GM21447 (cell line): ENCODE data around the gene ALK.

Experiments
- ATAC-seq: cut with Tn5 transposase; IDR thresholded peaks from one replicate; pipeline ENCODE4 v1.9.1; 2021; ENCODE audit not compliant: unreplicated experiment

Gene ALK

GRCh38 chr2:29343830-29344229 lies 577.6 kb downstream of the ALK start:
- no peak for ATAC-seq

- no peak for ATAC-seq
Measured at GRCh38 chr2:29336341-29337241, 584.8 kb downstream of the ALK start.

GRCh38 chr2:29335396-29335795 lies 586.0 kb downstream of the ALK start:
- ATAC-seq, result no peak

GRCh38 chr2:29334706-29335105 lies 586.7 kb downstream of the ALK start:
- ATAC-seq, result no peak

- no peak for ATAC-seq
Measured at GRCh38 chr2:29332540-29332939, 588.8 kb downstream of the ALK start.

DNA sequence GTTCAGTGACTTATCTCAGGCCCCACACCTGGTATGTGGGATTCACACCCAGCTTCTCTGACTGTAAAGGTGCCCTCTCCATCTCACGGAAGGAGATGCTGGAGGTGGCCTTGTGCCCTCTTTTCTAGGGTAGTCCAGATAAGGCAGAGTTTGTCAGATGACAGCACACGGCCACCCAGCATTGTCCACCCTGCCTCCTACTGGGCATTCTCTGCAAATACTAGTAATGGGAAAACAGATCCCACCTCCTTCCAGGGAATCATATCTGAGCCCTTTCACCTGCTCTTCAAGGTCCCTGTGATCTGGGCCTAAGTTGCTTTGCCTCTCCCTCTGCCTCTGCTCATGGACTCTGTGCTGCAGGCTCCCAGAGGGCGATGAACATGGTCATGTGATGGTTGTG lies 591.5 kb downstream of the ALK start:
- ATAC-seq, result no peak

DNA sequence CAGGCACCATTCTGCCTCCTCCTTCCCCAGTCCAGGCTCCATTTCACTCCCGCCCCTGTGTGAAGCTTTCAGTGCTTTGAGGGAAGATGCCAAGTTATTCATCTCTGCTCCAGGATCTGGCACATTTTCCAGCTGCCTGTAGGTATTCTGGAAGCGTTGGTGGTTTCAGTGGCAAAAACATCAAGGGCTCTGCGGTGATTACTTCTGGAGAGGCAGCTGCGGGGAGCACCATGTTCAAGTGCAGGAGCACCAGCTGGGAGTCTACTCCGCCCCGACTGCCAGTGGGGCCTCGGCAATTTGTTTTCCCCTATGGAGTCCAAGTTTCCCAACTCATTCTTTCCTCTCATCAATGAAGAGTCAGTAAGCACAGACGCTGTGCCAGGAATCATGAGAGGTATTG lies 594.5 kb downstream of the ALK start:
- no peak for ATAC-seq

GRCh38 chr2:29325544-29325943 lies 595.8 kb downstream of the ALK start:
- ATAC-seq, result no peak

GRCh38 chr2:29323961-29324360 lies 597.4 kb downstream of the ALK start:
- no peak for ATAC-seq

DNA sequence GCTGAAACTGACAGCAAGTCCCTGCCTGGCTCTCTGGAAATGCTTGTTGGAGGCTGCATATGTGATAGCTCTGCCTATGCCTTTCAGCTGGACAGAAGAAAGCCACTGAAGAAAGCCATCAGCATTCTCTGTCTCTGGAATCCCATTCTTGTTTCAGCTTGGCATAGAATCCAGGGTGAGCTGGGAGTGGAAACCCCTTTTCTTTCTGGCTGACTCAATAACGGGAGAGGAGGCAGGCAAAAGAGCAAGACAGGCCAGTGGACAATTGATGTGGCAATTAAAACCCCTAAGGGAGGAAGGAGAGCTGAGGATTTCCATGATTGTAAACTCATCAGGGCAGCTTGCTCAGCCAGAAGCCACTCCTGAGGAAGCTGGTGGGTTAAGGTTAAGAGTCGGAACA lies 598.1 kb downstream of the ALK start:
- ATAC-seq, result no peak

GRCh38 chr2:29322011-29322410 lies 599.4 kb downstream of the ALK start:
- ATAC-seq, result no peak

GRCh38 chr2:29317801-29318485 lies 603.4 kb downstream of the ALK start:
- ATAC-seq, result no peak

DNA sequence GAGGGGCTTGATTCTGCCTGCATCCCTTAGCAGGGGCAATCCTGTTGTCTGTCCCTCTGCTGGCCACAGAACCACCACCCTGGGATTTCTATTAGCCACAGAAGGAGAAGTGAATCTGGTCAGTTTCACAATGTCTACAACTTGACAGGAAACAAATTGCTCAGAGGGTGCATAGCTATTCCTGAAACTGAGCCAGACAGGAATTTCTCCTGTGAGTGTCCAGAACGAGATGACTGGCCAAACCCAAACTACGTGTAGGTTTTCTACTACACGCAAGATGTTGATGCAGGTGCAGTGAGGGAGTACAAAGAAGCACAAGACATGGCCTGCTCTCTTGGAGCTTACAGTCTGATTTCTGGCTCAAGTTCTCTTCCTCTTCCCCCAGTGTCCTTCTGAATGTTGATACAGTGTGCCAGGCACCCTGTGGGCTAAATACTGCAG lies 604.3 kb downstream of the ALK start:
- ATAC-seq, result peak; percentile 47

- ATAC-seq, result peak; percentile 74
Measured at GRCh38 chr2:29314816-29315571, 606.4 kb downstream of the ALK start.

GRCh38 chr2:29311458-29311857 lies 609.9 kb downstream of the ALK start:
- ATAC-seq, result no peak

- ATAC-seq, result no peak
Measured at GRCh38 chr2:29310650-29311348, 610.6 kb downstream of the ALK start.

DNA sequence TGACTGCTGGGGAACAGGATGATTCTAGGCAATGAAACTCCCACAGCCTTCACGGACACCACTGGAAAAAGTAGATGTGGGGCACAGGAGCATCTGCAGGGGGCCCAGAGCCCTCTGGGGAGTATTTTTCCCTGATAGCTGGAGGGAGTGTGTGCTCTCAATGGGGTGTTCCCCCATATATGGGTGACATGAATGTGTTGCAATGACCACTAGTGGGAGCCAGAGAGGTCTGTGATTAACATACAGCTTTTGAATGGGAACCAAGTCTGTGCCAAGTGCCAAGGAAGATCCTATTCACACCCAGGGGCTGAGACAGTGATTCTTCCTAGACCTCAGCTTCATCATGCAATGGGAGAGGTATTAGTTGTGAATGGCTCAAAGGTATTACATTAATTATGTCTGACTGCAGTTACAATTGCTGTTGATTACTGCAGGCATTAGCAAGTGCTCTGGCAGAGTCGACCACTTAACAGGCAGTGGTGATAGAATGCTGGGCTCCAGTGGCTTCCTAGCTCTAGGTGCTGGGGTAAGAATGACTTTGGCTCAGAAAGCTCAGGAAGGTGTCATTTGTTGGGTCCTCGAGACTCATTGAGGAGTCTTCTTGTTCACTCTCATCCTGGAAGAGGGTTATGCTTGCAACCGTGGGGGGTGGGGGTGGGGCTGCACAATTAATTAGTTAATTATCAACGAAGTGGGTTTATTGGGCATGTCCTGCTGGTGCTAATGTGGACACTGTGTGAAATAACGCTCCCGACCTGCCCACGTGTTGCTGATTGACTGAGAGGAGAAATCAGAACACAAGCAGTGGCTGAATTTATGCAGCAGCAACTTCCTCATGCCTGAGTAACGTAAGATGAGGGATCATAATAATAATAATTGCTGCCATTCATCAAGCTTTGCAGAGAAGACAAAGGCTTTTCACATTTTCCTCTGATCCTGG lies 612.0 kb downstream of the ALK start:
- peak; percentile 52 for ATAC-seq

- no peak for ATAC-seq
Measured at GRCh38 chr2:29308366-29308765, 613.0 kb downstream of the ALK start.

DNA sequence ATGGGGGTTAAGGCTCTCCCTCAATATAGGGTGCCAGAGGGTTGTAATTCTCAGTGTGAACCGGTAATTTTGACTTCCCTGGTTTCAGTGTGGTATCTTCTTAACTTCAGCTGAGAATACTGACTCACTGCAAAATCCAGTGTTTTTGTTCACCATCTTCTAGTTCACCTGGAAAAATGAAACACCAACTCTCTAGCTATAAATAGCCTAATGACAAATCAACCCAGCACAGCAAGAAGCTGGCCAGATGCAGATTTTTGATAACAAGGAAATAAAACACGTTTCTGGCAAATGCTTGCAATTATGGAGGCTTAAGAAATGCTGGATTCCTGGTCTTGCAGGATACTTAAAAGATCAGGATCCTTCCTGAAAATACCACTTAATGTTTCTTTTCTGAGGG lies 613.9 kb downstream of the ALK start:
- ATAC-seq, result no peak

GRCh38 chr2:29305762-29306161 lies 615.6 kb downstream of the ALK start:
- ATAC-seq, result no peak
